GM12878 (cell line): ENCODE measurements around the gene PIGZ. TPM values are rescaled to one million over a fixed set of nuclear protein-coding genes. Genes with fewer than 3 reads are reported as not detected.

Experiments used
- ATAC-seq: fragments of 200-7000 bp; cut with Tn5 transposase; 3 replicates; pipeline ENCODE4 v1.9.1; 2020; ENCODE audit warnings: mild to moderate bottlenecking, moderate library complexity
- BruUV-seq: library from RNA; stranded (reverse); fragments of 400-500 nt; replicated peaks from 2 replicates; lab custom pipeline; 2021; lab: Mats Ljungman, UMichigan
- CTCF ChIA-PET: fragments of 300-600 bp; sonication (Branson Sonifier 250); formaldehyde crosslinking; extraction: SDS; loops from one replicate; lab custom pipeline; 2021; ENCODE audit warnings: inconsistent platforms; lab: Yijun Ruan, JAX
- POLR2A ChIA-PET: fragments of 350-600 bp; formaldehyde crosslinking; extraction: SDS; loops from one replicate; lab custom pipeline; 2021; ENCODE audit warnings: inconsistent platforms; lab: Charles Lee
- RAD21 ChIA-PET: fragments of 300-600 bp; sonication (Branson Sonifier 250); formaldehyde crosslinking; loops from one replicate; lab custom pipeline; 2023; ENCODE audit warnings: antibody characterized with exemption; ENCODE audit not compliant: unreplicated experiment; lab: Charles Lee
- SMC1A ChIA-PET: fragments of 300-600 bp; sonication (Branson Sonifier 250); formaldehyde crosslinking; loops from one replicate; lab custom pipeline; 2023; ENCODE audit not compliant: unreplicated experiment, uncharacterized antibody; lab: Charles Lee
- DNase-seq: peaks from one replicate; pipeline ENCODE4 v3.0.0-alpha.2; 2011; ENCODE audit warnings: low read depth, low spot score
- FAIRE-seq: peaks from 3 replicates; lab custom pipeline; 2011; peaks lifted over from hg19 to GRCh38; lab: Jason Lieb, UNC
- H2AFZ ChIP-seq: 2 replicates; pipeline ENCODE4 v1.6.0; 2011; ENCODE audit warnings: low read depth, low read length, control low read depth; ENCODE audit not compliant: control insufficient read depth
- H3K27ac ChIP-seq: 2 replicates; pipeline ENCODE4 v1.5.1; 2011; ENCODE audit warnings: control low read depth; ENCODE audit not compliant: control insufficient read depth, insufficient read depth
- H3K27me3 ChIP-seq, 2 experiments: replicated peaks in 1 of 2; 2 replicates each; pipeline versions ENCODE4 v1.6.0 to v1.6.1; 2011; ENCODE audit warnings: low read length in 1 of 2; ENCODE audit not compliant: control insufficient read depth in 2 of 2, insufficient read depth in 2 of 2
- H3K36me3 ChIP-seq, 2 experiments: 2 replicates each; pipeline ENCODE4 v1.5.1; 2011; ENCODE audit warnings: low read length in 1 of 2; ENCODE audit not compliant: control insufficient read depth in 2 of 2, insufficient read depth in 2 of 2
- H3K4me1 ChIP-seq: 2 replicates; pipeline ENCODE4 v1.6.1; 2011; ENCODE audit warnings: mild to moderate bottlenecking, low read length, moderate library complexity, mixed read lengths; ENCODE audit not compliant: control insufficient read depth, insufficient read depth
- H3K4me2 ChIP-seq: 2 replicates; pipeline ENCODE4 v1.6.0; 2011; ENCODE audit warnings: control low read depth; ENCODE audit not compliant: control insufficient read depth, insufficient read depth
- H3K4me3 ChIP-seq: fragments of 200-600 bp; sonication (generic); 2 replicates; pipeline ENCODE4 v1.5.1; 2016
- H3K79me2 ChIP-seq: 2 replicates; pipeline ENCODE4 v1.6.0; 2011; ENCODE audit warnings: low read length; ENCODE audit not compliant: control insufficient read depth, insufficient read depth
- H3K9ac ChIP-seq: 2 replicates; pipeline ENCODE4 v1.8.0; 2011; ENCODE audit warnings: low read length, control low read depth, mixed read lengths; ENCODE audit not compliant: control insufficient read depth, insufficient read depth
- H3K9me3 ChIP-seq: replicated peaks from 3 replicates; pipeline ENCODE4 v1.5.1; 2011; ENCODE audit warnings: mild to moderate bottlenecking, low read length; ENCODE audit not compliant: control insufficient read depth, insufficient read depth
- H4K20me1 ChIP-seq: 2 replicates; pipeline ENCODE4 v1.6.0; 2011; ENCODE audit not compliant: control insufficient read depth, insufficient read depth
- CEBPB ChIP-seq, 2 experiments: fragments of 150-350 bp in 1 of 2; IDR thresholded peaks; 2 replicates each; pipeline ENCODE4 v1.6.1; 2012 to 2014; ENCODE audit warnings: low read depth in 2 of 2, low read length in 2 of 2, borderline replicate concordance in 1 of 2, inconsistent platforms in 1 of 2
- GABPA ChIP-seq: IDR thresholded peaks from 2 replicates; pipeline ENCODE4 v1.6.1; 2014; ENCODE audit warnings: antibody characterized with exemption, low read depth, mild to moderate bottlenecking, inconsistent platforms
- HDGF ChIP-seq: fragments of 450-650 bp; IDR thresholded peaks from 2 replicates; pipeline ENCODE4 v1.6.1; 2016; ENCODE audit warnings: antibody characterized with exemption
- KAT2A ChIP-seq: conservative IDR thresholded peaks from 2 replicates; pipeline ENCODE4 v1.6.1; 2011; ENCODE audit warnings: low read depth, low read length; ENCODE audit not compliant: control insufficient read depth
- NFYA ChIP-seq: IDR thresholded peaks from 2 replicates; pipeline ENCODE4 v1.6.1; 2011; ENCODE audit warnings: low read depth, mild to moderate bottlenecking, low read length, improper control_type of control experiment, borderline replicate concordance
- POU2F2 ChIP-seq: IDR thresholded peaks from 3 replicates; pipeline ENCODE4 v1.6.1; 2011; ENCODE audit warnings: low read depth, mild to moderate bottlenecking, low read length, borderline replicate concordance
- SPI1 ChIP-seq: IDR thresholded peaks from 2 replicates; pipeline ENCODE4 v1.6.1; 2011; ENCODE audit warnings: low read depth, mild to moderate bottlenecking, low read length, moderate library complexity, borderline replicate concordance; ENCODE audit not compliant: insufficient read depth
- ZBED1 ChIP-seq: IDR thresholded peaks from 2 replicates; pipeline ENCODE4 v1.6.1; 2016; ENCODE audit warnings: borderline replicate concordance
- ZNF207 ChIP-seq: fragments of 450-650 bp; IDR thresholded peaks from 2 replicates; pipeline ENCODE4 v1.6.1; 2014; ENCODE audit warnings: antibody characterized with exemption, mild to moderate bottlenecking, borderline replicate concordance
- ZNF274 ChIP-seq: IDR thresholded peaks from one replicate; pipeline ENCODE4 v1.8.0; 2011; ENCODE audit not compliant: insufficient read length, insufficient read depth
- ZNF384 ChIP-seq: IDR thresholded peaks from 2 replicates; pipeline ENCODE4 v1.6.1; 2012; ENCODE audit warnings: low read depth, mild to moderate bottlenecking, low read length, improper control_type of control experiment, borderline replicate concordance
- ZZZ3 ChIP-seq: IDR thresholded peaks from 2 replicates; pipeline ENCODE4 v1.6.1; 2011; ENCODE audit warnings: low read depth; ENCODE audit not compliant: control insufficient read depth, insufficient read length
- WGBS: methylation state at CpG from one replicate; pipeline ENCODE4 v1.1.6; 2016; ENCODE audit warnings: low lambda C conversion rate; ENCODE audit not compliant: insufficient replicate concordance, insufficient coverage; ENCODE audit errors: missing lambda C conversion rate; 5-methylcytosine and 5-hydroxymethylcytosine counted together
- in situ Hi-C: fragments of 300-500 bp; cut with MboI; formaldehyde crosslinking; loops from 9 replicates; pipeline ENCODE4 v1.14.3; 2018; ENCODE audit warnings: mixed read lengths
- intact Hi-C: fragments of 100-400 bp; cut with micrococcal nuclease; formaldehyde crosslinking; loops from one replicate; pipeline ENCODE4 v1.14.2; 2022; ENCODE audit not compliant: unreplicated experiment
- polyA plus RNA-seq, 11 experiments: library from polyadenylated mRNA; depleted of rRNA in 4 of 11; unstranded in 6 of 11; stranded (reverse) in 5 of 11; fragments of >200 nt; fragmentation: Nextera tagmentation in 4 of 11; fragmentation: Illumina TruSeq in 1 of 11; extraction: Ambion mirVana in 4 of 11; extraction: Trizol in 1 of 11; gene quantifications; 1 replicate in 1 of 11; 2 replicates in 10 of 11; pipeline versions ENCODE4 v1.2.1 to v1.2.3, GENCODE V29; 2011 to 2016; ENCODE audit warnings: inconsistent platforms in 2 of 11, missing spikeins in 2 of 11, low read depth in 1 of 11
- total RNA-seq, 4 experiments: library from RNA; depleted of rRNA in 3 of 4; stranded (reverse); fragments of >200 nt in 3 of 4; fragmentation: Illumina TruSeq in 1 of 4; extraction: Trizol in 1 of 4; gene quantifications; 2 replicates each; pipeline versions ENCODE4 v1.2.1 to v1.2.3, GENCODE V29; 2013 to 2021
- TF ChIP-seq, protein P1 (sequence below): IDR thresholded peaks from 2 replicates; pipeline ENCODE4 v1.6.1; 2011; ENCODE audit warnings: mild to moderate bottlenecking, low read depth, low read length, moderate library complexity; ENCODE audit not compliant: insufficient replicate concordance
- TF ChIP-seq, protein P2 (sequence below): fragments of 150-350 bp; IDR thresholded peaks from 2 replicates; pipeline ENCODE4 v1.6.1; 2016; ENCODE audit warnings: low read depth, low read length

PIGZ gene
- total and polyA plus RNA-seq, 10 of the 15 experiments (the other 5 are each of a cell fraction or from before 2014, with no cell fraction given): 0.06 to 1.2 (median 0.64) TPM

DNA sequence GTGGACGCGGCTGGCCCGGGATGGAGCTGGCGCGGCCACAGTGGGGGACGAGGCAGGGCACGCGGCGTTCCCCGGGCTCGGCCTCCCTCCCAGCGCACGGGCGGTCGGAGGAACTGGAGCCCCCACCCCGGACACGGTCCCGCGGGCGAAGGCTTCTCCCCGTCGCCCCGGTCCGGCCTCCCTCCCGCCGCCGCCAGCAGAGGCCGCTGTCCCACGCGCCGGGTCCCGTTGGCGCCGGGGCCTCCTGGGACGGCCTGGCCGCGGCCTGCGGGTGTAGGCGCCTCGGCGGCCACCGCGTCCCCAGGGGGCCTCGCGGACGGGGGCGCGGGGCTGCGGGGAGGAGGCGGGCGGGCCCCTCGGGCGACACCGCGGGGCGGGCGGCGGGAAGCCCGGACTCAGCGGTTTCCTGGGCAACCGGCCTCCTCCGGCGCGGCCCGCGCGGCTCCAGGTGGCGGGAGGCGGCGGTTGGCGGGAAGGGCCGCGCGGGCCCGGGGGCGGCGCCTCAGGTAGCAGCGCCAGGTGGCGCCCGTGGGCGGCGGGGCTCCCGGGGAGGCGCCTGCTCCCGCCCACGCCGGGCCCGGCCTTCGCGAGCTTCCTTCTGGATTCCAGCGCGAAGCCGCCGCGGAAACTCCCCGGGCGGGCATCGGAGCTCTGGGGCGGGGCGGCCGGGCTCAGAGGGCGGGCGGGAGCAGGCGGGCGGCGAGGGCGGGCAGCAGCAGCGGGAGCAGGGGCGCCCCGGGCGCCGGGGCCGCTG is 34.2 kb upstream of the PIGZ start:
- Histone ChIP-seq H2AFZ (peak overlapping the region; percentile 80), H3K4me3 (peak overlapping the region; percentile 71), H3K36me3 (no peaks in the 10 kb centered on the region), H3K9me3 (no peaks in the 10 kb centered on the region; the same call in 2 of the 3 replicates), H3K4me1 (peaks cover 9% of the 10 kb centered on the region), H3K9ac (peak overlapping the region; percentile 79), H3K27me3 (no peaks in the 10 kb centered on the region), H3K27ac (peak overlapping the region; percentile 70), H4K20me1 (no peaks in the 10 kb centered on the region), H3K79me2 (no peaks in the 10 kb centered on the region), H3K4me2 (peak overlapping the region; percentile 86)
- ChIA-PET POLR2A (interaction anchor here (0.6 to 2.9 kb wide), 6 partner anchors 20 to 430 kb away, joined by 3 to 13 read pairs (median 6); no protein-coding TSS in a partner anchor), RAD21 (interaction anchor here (0.6 to 4.3 kb wide), 10 partner anchors 18 to 254 kb away, joined by 3 to 48 read pairs (median 3); partner anchors contain the start of gene MELTF), CTCF (interaction anchor here (0.6 to 6.2 kb wide), 8 partner anchors 20 to 255 kb away, joined by 3 to 45 read pairs (median 8); partner anchors contain the start of gene MELTF), SMC1A (interaction anchor here (1.2 to 4.6 kb wide), 5 partner anchors 12 to 220 kb away, joined by 4 to 33 read pairs (median 5); partner anchors contain the start of gene MELTF)
- FAIRE-seq (no peak), DNase-seq (no peak), ATAC-seq (peak; percentile 78)
- WGBS: under 1% methylated on average over 49 of the region's 113 CpGs
- intact Hi-C loops: loop anchor here (1.0 kb wide), 2 partner anchors 26 to 184 kb away; partner anchors contain the start of gene MELTF
- BruUV-seq: no TSS peak
- in situ Hi-C loops: no loop called here
- TF ChIP-seq ZBED1 (no peak), ZNF384 (no peak), CEBPB (IDR thresholded peaks at IDR 0.05; ENCODE audit: borderline replicate concordance in 1 of 2, low read depth in 2 of 2, low read length in 2 of 2) (no peak), ZNF274 (no peak), HDGF (no peak), NFYA (no peak), SPI1 (no peak), GABPA (no peak), ZNF207 (peak; percentile 40; the same call in 1 of the 2 replicates), POU2F2 (no peak), ZZZ3 (no peak), KAT2A (no peak)
- TF ChIP-seq, protein P1, sequence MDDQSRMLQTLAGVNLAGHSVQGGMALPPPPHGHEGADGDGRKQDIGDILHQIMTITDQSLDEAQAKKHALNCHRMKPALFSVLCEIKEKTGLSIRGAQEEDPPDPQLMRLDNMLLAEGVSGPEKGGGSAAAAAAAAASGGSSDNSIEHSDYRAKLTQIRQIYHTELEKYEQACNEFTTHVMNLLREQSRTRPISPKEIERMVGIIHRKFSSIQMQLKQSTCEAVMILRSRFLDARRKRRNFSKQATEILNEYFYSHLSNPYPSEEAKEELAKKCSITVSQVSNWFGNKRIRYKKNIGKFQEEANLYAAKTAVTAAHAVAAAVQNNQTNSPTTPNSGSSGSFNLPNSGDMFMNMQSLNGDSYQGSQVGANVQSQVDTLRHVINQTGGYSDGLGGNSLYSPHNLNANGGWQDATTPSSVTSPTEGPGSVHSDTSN: no peak
- TF ChIP-seq, protein P2, sequence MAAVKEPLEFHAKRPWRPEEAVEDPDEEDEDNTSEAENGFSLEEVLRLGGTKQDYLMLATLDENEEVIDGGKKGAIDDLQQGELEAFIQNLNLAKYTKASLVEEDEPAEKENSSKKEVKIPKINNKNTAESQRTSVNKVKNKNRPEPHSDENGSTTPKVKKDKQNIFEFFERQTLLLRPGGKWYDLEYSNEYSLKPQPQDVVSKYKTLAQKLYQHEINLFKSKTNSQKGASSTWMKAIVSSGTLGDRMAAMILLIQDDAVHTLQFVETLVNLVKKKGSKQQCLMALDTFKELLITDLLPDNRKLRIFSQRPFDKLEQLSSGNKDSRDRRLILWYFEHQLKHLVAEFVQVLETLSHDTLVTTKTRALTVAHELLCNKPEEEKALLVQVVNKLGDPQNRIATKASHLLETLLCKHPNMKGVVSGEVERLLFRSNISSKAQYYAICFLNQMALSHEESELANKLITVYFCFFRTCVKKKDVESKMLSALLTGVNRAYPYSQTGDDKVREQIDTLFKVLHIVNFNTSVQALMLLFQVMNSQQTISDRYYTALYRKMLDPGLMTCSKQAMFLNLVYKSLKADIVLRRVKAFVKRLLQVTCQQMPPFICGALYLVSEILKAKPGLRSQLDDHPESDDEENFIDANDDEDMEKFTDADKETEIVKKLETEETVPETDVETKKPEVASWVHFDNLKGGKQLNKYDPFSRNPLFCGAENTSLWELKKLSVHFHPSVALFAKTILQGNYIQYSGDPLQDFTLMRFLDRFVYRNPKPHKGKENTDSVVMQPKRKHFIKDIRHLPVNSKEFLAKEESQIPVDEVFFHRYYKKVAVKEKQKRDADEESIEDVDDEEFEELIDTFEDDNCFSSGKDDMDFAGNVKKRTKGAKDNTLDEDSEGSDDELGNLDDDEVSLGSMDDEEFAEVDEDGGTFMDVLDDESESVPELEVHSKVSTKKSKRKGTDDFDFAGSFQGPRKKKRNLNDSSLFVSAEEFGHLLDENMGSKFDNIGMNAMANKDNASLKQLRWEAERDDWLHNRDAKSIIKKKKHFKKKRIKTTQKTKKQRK: no peak
